DMS114 treated with DMSO at 0.1 percent for 48 hours (cell line): ENCODE results near the gene DCLK1.
"Not testable (repeated sequence)": the region's sequence is repeated elsewhere in the genome, so short reads cannot be mapped to it uniquely, and the experiment has no call there.

ENCODE experiments used
- DNase-seq: peaks from one replicate; lab custom pipeline; 2025; ENCODE audit not compliant: unreplicated experiment; lab: John Stamatoyannopoulos, UW

Gene DCLK1

GRCh38 chr13:36088463-36088862, 42.7 kb downstream of the DCLK1 start:
- no peak for DNase-seq

GRCh38 chr13:36088001-36088400, 43.2 kb downstream of the DCLK1 start:
- no peak for DNase-seq

GRCh38 chr13:36086117-36086516, 45.1 kb downstream of the DCLK1 start:
- no peak for DNase-seq

- DNase-seq: no peak
Measured at GRCh38 chr13:36084131-36084530, 47.1 kb downstream of the DCLK1 start.

- DNase-seq: no peak
Measured at GRCh38 chr13:36082806-36083205, 48.4 kb downstream of the DCLK1 start.

- no peak for DNase-seq
Measured at GRCh38 chr13:36082396-36082795, 48.8 kb downstream of the DCLK1 start.

GRCh38 chr13:36076211-36076610, 55.0 kb downstream of the DCLK1 start:
- DNase-seq: no peak

GRCh38 chr13:36074659-36075058, 56.5 kb downstream of the DCLK1 start:
- DNase-seq: no peak

- DNase-seq: no peak
Measured at GRCh38 chr13:36072152-36072935, 58.8 kb downstream of the DCLK1 start.

GRCh38 chr13:36070504-36071192, 60.5 kb downstream of the DCLK1 start:
- not testable (repeated sequence) for DNase-seq

GRCh38 chr13:36069881-36070366, 61.3 kb downstream of the DCLK1 start:
- no peak for DNase-seq

GRCh38 chr13:36068991-36069390, 62.2 kb downstream of the DCLK1 start:
- DNase-seq: no peak

- no peak for DNase-seq
Measured at GRCh38 chr13:36068566-36068965, 62.6 kb downstream of the DCLK1 start.

- no peak for DNase-seq
Measured at GRCh38 chr13:36067746-36068381, 63.3 kb downstream of the DCLK1 start.

- no peak for DNase-seq
Measured at GRCh38 chr13:36062249-36062648, 68.9 kb downstream of the DCLK1 start.

GRCh38 chr13:36061621-36062020, 69.6 kb downstream of the DCLK1 start:
- DNase-seq: no peak

GRCh38 chr13:36061054-36061453, 70.1 kb downstream of the DCLK1 start:
- DNase-seq: no peak

GRCh38 chr13:36059321-36059720, 71.9 kb downstream of the DCLK1 start:
- DNase-seq: no peak

- no peak for DNase-seq
Measured at GRCh38 chr13:36058116-36058515, 73.1 kb downstream of the DCLK1 start.

- DNase-seq: no peak
Measured at GRCh38 chr13:36057547-36057946, 73.6 kb downstream of the DCLK1 start.

- no peak for DNase-seq
Measured at GRCh38 chr13:36057041-36057440, 74.1 kb downstream of the DCLK1 start.

- no peak for DNase-seq
Measured at GRCh38 chr13:36055366-36055765, 75.8 kb downstream of the DCLK1 start.
